Right renal pelvis (tissue), 4 donors: ENCODE data around the gene TYR. TPM values are rescaled to one million over a fixed set of nuclear protein-coding genes. Genes with fewer than 3 reads are reported as not detected.
"Not testable (repeated sequence)": the region's sequence is repeated elsewhere in the genome, so short reads cannot be mapped to it uniquely, and the experiment has no call there.

Experiments used
- DNase-seq, 4 donors: peaks; one replicate each; pipeline ENCODE4 v3.0.0-alpha.2; 2013; ENCODE audit warnings: low read depth in 4 of 4, low spot score in 3 of 4, missing footprints in 1 of 4
- polyA plus RNA-seq, 4 donors: library from polyadenylated mRNA; unstranded; fragments of 120-200 nt; gene quantifications; one replicate each; pipeline ENCODE4 v1.2.1, GENCODE V29; 2013; ENCODE audit not compliant: insufficient read length in 4 of 4

Gene TYR
- polyA plus RNA-seq, 4 donors = 0.14 to 0.21 TPM; not detected in 2

DNA sequence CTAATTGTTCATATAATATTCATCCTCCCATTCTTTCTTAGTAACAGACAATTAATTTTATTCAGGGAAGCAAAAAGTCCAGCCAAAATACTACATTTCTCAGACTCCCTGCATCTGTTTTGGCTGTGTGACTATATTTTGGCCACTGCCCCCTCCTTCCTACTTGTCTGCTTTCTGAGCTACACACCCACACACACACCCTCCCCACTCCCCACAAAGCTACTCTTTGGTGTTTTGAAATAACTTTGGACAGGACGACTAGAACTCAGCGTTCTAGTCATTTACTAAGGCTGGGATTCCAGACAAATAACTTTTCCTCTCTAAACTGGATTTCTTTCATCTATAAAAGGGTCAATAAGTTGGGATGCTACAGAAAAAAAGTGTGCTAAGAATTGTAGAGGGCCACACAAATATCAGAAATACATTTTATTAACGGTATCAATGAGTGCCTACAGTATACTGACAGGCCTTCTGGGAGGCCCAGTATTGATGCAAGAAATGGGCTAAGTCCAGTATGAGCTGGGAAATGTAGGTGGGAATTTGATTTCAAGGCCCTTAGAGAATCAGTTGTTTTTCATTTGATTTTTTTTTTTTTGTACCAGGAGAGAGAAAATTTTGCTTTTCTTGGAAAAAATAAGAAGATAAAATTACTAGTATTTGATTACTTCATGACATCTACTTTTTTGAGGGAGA lies 165.4 kb downstream of the TYR start:
- not testable (repeated sequence) for DNase-seq

Other genes starting within 250 kb of the TYR start
- under 1 TPM; 0.09 to 0.42 (median 0.18) TPM for gene GRM5, start 111.9 kb upstream of the TYR start, polyA plus RNA-seq